T-helper 22 cell (primary cell): ENCODE measurements around the gene LKAAEAR1.

Source experiments
- DNase-seq: peaks from one replicate; pipeline ENCODE4 v3.0.0-alpha.2; 2020; ENCODE audit warnings: low read depth

The LKAAEAR1 gene

GRCh38 chr20:64065062-64065973, 18.9 kb downstream of the LKAAEAR1 start:
- no peak for DNase-seq

GRCh38 chr20:64064145-64064698, 20.0 kb downstream of the LKAAEAR1 start:
- no peak for DNase-seq

GRCh38 chr20:64063389-64064144, 20.6 kb downstream of the LKAAEAR1 start:
- DNase-seq = no peak

- DNase-seq = peak; percentile 82
Measured at GRCh38 chr20:64062596-64063388, 21.4 kb downstream of the LKAAEAR1 start, which contains the start of gene TCEA2. Gene TCEA2 (plus strand): TSS chr20:64063198. CDS start chr20:64063313, 115 bp downstream.

- DNase-seq = no peak
Measured at GRCh38 chr20:64062276-64062595, 22.0 kb downstream of the LKAAEAR1 start.

- DNase-seq = no peak
Measured at GRCh38 chr20:64058536-64058935, 25.7 kb downstream of the LKAAEAR1 start.

- peak; percentile 43 for DNase-seq
Measured at GRCh38 chr20:64057628-64058498, 26.3 kb downstream of the LKAAEAR1 start.

- no peak for DNase-seq
Measured at GRCh38 chr20:64056889-64057627, 27.1 kb downstream of the LKAAEAR1 start.

GRCh38 chr20:64056639-64056888, 27.6 kb downstream of the LKAAEAR1 start:
- DNase-seq = no peak

GRCh38 chr20:64055893-64056638, 28.1 kb downstream of the LKAAEAR1 start:
- DNase-seq = no peak

GRCh38 chr20:64055396-64055892, 28.8 kb downstream of the LKAAEAR1 start:
- no peak for DNase-seq

GRCh38 chr20:64053841-64054661, 30.1 kb downstream of the LKAAEAR1 start:
- no peak for DNase-seq

GRCh38 chr20:64052987-64053840, 31.0 kb downstream of the LKAAEAR1 start:
- no peak for DNase-seq

GRCh38 chr20:64052326-64052722, 31.9 kb downstream of the LKAAEAR1 start:
- DNase-seq = no peak

GRCh38 chr20:64051561-64052325, 32.5 kb downstream of the LKAAEAR1 start:
- no peak for DNase-seq

GRCh38 chr20:64051033-64051452, 33.2 kb downstream of the LKAAEAR1 start:
- DNase-seq = no peak
